Thyroid gland (tissue), 4 donors: ENCODE measurements around the gene CLDN22.

Experiments used
- POLR2A ChIP-seq, 2 donors: fragments of 450-650 bp; IDR thresholded peaks; one replicate each; pipeline ENCODE4 v1.6.1; 2017; ENCODE audit warnings: antibody characterized with exemption in 2 of 2, mild to moderate bottlenecking in 2 of 2, moderate library complexity in 1 of 2
- TF ChIP-seq, protein P1 (sequence below), 6 experiments: fragments of 200-600 bp in 3 of 6; fragments of 450-650 bp in 3 of 6; sonication (generic) in 3 of 6; IDR thresholded peaks; one replicate each; pipeline ENCODE4 v1.5.1; 2016 to 2019; ENCODE audit warnings: antibody characterized with exemption in 6 of 6, mild to moderate bottlenecking in 2 of 6, inconsistent platforms in 1 of 6, moderate library complexity in 1 of 6

DNA sequence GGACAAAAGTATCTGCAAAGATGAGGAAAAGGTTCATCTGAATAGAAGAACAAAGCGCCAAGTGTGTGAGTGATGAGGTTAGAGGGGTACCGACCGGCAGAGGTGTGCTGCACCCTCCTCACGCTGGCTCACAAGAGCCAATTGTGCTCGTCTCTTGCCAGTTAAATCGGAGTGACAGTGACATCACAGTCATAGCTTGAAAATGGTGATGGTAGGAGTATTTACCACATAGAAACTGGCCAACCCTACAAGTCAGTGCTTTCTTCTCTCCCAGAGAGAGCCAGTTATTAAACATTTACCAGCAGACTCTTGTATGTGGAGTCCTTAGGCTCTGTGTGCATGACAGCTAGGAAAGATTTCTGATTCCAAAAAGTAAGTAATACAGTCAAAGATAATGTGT lies 32.4 kb downstream of the CLDN22 start:
- TF ChIP-seq, protein P1, sequence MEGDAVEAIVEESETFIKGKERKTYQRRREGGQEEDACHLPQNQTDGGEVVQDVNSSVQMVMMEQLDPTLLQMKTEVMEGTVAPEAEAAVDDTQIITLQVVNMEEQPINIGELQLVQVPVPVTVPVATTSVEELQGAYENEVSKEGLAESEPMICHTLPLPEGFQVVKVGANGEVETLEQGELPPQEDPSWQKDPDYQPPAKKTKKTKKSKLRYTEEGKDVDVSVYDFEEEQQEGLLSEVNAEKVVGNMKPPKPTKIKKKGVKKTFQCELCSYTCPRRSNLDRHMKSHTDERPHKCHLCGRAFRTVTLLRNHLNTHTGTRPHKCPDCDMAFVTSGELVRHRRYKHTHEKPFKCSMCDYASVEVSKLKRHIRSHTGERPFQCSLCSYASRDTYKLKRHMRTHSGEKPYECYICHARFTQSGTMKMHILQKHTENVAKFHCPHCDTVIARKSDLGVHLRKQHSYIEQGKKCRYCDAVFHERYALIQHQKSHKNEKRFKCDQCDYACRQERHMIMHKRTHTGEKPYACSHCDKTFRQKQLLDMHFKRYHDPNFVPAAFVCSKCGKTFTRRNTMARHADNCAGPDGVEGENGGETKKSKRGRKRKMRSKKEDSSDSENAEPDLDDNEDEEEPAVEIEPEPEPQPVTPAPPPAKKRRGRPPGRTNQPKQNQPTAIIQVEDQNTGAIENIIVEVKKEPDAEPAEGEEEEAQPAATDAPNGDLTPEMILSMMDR (IDR thresholded peaks at IDR 0.05): no peak
- no peak for TF ChIP-seq POLR2A (IDR thresholded peaks at IDR 0.05)
